ENCODE data around the gene SMARCC2.
"Not testable (repeated sequence)": the region's sequence is repeated elsewhere in the genome, so short reads cannot be mapped to it uniquely, and the experiment has no call there.

Gene SMARCC2

DNA sequence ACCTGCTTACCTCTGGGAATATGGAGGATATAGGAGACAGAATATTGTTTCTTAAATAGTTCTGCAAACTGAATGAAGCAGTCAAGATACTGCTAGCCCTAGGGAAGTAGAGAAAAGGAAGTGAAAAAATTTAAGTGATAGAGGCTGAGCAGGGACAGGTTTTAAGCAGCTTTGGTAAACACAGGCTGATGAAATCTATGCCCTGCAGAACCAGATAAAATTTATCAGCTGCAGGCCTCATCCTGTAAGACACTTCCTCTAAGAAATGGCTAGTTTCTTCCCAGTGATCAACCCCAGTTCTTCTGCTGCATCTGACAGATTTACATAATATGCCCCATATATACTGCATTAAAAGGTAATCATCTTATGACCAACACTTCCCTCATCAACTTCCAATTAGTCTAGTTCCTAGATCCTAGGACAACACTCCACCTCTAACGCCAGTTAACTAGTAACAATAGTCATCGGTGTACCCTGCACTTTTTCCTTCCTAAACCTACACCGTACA, 62.5 kb downstream of the SMARCC2 start:
- DNase-seq (ENCODE audit: low read depth in 1 of 2, low spot score in 1 of 2): no peak

DNA sequence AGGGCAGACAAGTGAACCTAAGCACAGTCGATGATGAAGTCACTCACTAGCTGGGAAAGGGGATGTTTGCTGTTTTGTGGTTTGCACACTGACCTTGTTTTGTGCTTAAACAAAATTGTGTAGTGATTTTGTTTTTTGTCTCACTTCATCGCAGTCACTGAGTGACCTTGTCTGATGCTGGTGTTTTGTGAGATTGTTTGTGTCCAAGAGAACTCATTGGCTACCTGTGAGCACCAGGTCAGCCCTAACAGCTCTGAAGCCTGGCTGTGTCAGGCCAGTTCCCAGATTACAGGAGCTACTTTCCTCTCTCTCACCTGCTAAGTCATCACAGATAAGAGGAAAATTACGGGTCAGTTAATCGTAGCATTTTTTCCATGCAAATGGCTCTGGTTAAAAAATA, 65.2 kb downstream of the SMARCC2 start:
- DNase-seq (ENCODE audit: low read depth in 1 of 2, low spot score in 1 of 2): no peak

DNA sequence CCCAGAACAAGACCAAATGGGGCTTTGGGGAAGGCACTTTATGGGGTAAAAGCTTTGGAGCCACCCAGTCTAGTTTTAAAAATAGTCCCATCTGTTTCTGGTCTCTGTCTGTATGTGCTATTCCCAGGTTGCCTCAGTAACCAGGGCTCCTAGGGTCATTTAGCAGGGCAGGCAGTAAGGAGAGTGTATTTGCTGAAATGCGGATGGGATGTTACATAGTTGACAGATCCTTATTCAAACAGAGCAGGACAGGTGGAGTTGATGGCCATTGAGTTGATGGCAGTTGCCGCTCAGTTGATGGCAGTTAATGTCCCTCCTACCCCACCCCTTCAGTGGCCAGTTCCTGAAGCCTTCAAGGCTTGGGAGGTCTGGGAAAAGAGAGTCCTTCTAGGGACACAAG, 66.6 kb downstream of the SMARCC2 start:
- DNase-seq (ENCODE audit: low read depth in 1 of 2, low spot score in 1 of 2): no peak

DNA sequence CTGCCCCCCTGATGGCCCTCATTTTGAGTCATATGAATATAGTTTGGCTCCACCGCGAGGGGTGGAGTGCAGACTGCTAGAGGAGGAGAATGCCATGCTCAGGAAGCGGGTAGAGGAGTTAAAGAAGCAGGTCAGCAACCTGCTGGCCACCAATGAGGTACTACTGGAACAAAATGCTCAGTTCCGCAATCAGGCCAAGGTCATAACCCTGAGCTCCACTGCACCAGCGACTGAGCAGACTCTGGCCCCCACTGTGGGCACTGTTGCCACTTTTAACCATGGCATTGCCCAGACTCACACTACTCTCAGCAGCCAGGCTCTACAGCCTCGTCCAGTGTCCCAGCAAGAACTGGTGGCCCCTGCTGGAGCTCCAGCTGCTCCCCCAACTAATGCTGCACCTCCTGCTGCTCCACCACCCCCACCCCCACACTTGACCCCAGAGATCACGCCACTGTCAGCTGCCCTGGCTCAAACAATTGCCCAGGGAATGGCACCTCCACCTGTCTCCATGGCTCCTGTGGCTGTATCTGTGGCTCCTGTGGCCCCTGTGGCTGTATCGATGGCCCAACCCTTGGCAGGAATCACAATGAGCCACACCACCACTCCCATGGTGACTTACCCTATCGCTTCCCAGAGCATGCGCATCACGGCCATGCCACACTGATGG, 67.9 kb downstream of the SMARCC2 start:
- no peak for DNase-seq (ENCODE audit: low read depth in 1 of 2, low spot score in 1 of 2)

DNA sequence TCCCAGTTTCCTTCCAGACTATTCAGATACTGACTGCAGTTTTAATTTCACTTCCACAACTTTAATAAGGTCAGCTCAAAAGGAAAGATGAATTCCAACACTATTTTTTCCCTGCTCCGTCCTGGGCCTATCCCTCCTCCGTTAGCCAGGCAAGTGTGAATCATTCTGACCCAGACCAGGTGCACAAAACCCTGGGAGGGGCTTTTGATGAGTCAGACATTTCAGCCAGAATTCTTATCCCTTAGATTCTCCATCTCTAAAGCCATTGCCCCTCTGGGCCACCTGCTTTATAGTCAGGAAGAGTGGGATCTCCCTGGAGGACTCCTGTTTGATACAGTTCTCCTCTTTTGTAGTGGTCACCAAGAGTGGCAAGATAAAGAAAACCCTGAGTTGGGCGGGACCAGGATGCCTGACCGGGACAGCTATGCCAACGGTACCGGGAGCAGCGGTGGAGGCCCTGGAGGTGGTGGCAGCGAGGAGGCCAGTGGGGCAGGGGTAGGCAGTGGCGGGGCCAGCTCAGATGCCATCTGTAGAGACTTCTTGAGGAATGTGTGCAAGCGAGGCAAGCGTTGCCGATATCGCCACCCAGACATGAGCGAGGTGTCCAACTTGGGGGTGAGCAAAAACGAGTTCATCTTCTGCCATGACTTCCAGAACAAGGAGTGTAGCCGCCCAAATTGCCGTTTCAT, 69.0 kb downstream of the SMARCC2 start:
- no peak for DNase-seq (ENCODE audit: low read depth in 1 of 2, low spot score in 1 of 2)

DNA sequence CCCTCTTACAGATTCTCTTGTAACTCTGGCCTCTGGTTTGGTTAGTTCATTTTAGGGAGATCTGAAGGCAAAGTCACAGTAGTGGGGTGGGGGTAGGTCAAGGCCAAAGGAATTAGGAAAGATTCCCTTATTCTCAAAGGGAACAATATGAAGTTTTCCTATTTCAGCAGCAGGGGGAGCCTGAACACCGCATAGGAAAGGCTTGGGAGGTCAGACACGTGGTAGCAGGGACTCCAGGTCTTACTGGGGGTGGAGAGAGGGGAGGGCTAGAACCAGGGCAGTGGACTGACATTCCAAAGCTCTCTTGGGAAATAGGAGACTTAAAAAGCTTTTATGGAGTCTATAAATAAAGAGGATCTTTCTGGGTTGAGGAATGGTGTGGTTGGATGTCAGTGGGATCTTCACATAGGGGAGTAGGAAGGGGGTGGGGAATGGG, 69.9 kb downstream of the SMARCC2 start:
- peak in 1 of 2 donors; percentile 30 for DNase-seq (ENCODE audit: low read depth in 1 of 2, low spot score in 1 of 2)

DNA sequence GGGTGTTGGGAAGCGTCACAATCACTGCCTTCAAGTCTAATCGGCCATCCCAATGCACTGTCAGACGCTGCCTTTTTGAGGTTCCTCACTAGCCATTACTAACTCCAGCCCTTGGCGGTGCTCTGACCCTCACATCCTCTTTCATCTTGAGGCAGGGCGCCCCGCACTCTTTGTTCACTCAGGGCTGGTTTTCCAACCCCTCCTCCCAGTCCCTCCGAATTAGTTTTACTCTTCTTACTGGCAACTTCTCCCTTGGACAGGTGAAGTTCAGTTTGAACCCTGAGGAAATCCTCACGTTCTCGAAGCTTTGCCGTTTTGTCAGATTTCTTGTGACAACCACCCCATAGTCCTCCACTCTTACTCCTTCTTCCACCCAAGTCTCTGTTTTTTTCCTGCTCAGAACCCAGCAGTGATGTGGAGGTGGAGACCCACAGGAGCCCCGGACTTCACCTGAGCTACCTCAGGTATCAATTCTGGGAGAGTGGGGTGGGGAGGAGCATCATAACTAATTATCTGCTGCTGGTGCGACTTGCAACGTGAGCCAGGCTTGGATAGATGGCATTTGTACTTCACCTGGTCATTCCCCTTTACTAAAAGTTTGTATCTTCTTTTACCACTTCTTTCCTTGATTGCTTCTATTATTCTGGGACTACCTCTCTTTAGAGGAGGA, 70.5 kb downstream of the SMARCC2 start:
- no peak for DNase-seq (ENCODE audit: low read depth in 1 of 2, low spot score in 1 of 2)

DNA sequence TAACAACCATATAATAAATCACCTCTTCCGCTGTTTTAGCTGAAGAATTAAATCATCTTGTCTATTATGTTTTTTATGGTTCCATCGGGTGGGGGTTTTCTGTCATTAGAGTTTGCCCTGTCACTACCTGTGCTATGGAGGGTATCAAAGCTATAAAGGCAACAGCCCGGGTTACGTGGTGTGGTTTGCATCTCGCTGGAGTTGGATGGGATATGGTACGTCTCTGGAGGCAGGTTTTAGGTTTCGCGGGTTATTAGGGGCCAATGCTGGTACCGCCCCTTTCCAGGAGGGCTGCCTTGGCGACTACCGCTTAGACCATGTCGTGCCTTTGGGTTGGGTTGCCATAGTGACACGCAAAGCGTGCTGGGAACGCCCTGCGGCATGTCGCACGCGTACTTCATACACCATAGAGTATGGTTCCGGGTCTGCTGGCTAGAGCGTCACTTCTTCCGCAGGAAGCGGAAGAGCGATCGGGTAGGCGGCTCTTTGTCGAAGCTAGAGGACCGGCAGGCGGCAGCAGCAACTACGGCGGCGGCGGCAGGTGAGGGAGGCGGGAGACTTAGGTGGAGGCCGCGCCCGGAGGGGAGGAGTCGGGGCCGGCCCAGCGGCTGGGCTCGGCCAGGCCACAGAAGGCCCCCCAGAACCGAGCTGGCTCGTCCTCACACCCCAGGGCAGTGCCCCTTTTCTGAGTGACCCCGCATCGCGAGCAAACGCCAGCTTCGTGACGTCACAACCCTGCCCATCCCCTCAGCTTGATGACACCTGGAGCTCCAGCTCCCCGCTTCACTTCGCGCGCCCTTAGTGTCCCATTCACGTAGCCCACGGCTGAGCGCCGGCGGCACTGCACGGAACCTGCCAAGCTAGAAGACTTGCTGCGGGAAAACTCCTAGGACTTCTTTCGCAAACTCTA, 71.2 kb downstream of the SMARCC2 start, which contains the start of gene ZC3H10:
ZC3H10 (plus strand) TSS at position 489 of the 910 bp plus-strand sequence. CDS start 2,297 bp downstream, outside the sequence.
- peak; percentile 89 to 96 for DNase-seq (ENCODE audit: low read depth in 1 of 2, low spot score in 1 of 2)

DNA sequence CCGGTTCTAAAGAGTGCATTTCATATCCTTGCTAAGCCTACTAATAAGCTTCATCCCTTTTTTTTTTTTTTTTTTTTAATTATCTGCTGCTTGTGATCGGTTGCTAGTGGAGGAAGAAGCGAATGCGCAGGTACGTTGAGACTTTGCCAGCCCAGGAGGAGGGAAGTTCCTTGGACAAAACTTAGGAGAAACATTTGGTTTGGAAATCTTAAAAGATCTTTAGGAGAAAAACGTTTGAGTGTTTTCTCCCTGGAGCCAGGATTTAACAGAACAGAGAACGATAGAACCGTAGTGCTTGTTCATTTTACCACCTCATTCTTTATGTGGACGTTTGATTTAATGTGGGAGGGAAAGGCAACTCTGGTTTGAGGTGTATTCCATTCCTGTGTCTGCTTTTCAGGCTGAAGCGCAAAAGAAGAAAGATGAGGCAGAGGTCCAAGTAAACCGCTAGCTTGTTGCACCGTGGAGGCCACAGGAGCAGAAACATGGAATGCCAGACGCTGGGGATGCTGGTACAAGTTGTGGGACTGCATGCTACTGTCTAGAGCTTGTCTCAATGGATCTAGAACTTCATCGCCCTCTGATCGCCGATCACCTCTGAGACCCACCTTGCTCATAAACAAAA, 72.1 kb downstream of the SMARCC2 start:
- DNase-seq (ENCODE audit: low read depth in 1 of 2, low spot score in 1 of 2): not testable (repeated sequence)

DNA sequence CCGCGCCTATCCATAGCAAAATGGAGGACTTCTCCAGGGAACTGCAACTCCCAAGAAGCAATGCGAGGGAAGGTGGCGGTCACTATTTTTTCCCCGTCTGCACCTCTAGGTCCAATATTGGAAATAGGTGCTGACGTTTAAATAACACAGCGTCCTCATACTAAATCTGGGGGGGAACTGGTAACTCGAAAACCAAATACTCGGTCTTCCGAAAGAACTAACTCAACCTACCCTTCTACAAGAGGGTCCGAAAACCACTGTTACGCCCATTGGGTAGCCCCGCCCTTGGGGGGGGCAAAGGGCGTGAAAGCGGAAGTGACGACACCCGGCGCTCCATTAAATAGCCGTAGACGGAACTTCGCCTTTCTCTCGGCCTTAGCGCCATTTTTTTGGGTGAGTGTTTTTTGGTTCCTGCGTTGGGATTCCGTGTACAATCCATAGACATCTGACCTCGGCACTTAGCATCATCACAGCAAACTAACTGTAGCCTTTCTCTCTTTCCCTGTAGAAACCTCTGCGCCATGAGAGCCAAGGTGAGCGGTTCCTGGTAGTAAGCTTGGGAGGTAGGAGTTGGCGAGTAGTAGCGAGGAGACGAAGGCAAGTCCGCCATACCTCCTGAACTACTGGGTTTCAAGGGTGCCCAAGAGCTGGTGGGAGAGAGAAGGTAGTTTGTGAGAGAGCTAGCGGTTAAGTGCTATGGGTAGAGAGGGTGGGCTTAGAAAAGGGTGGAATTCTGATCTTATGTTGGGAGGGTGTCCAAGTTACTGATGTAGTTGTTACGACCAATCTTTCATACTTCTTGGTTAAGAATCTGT, 72.8 kb downstream of the SMARCC2 start, which contains the start of gene RPL41:
RPL41 (plus strand) TSS at position 367 of the 815 bp plus-strand sequence.
- peak; percentile 88 to 89 for DNase-seq (ENCODE audit: low read depth in 1 of 2, low spot score in 1 of 2)

DNA sequence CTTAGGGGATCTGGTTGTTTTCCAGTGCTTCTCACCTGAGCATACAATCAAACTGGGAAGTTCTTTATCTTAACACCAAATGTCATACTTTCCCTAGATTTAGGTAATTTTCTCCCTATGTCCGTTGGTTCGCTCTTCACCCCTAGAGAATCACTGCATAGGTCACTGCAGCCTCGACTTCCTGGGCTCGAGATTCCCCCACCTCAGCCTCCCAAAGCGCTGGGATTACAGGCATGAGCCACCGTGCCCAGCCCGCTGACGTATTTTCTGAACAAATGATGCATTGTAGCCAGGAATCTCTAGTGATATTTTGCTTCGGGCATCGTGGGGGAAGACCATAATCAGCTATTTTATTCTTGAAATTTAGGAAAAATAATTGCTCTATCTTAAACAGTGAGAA, 74.0 kb downstream of the SMARCC2 start:
- no peak for DNase-seq (ENCODE audit: low read depth in 1 of 2, low spot score in 1 of 2)

DNA sequence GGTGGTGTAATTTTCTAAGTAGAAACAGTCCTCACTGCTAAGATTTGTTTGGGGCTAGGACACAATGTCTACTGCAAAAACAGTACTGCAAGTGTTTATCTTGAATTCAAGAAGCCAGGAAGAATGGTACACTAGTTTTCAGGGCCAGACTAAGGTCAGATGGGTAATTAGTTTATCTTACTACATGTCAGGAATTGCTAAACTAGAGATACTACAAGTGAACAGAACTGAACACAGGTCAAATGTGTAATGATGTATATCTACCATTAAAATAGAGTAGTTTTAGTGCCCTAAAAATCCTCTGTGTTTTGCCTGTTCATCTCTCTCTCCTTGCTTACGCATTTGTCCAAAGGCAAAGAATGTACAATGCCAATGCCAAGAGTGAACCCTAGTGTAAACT, 75.2 kb downstream of the SMARCC2 start:
- DNase-seq (ENCODE audit: low read depth in 1 of 2, low spot score in 1 of 2): no peak

Data from activated T-helper 1 cell treated with anti-CD3 and anti-CD28 coated beads, Interleukin-2, amount 50 U/mL, for 16 hours (primary cell).